ENCODE measurements around the gene RNF144A. TPM values are rescaled to one million over a fixed set of nuclear protein-coding genes. Genes with fewer than 3 reads are reported as not detected.

RNF144A gene
- total and polyA plus RNA-seq, 10 donors = 3.8 to 86.6 (median 50.9) TPM

- WGBS, 5 donors = 64 to 82% (median 76%) methylated on average over 8 to 12 of the region's 12 CpGs
- Histone ChIP-seq H3K9me3 (no peaks in the 10 kb centered on the region), H3K4me3 (no peak overlapping the region), H3K27ac (peak overlapping the region in 6 of 8 donors; percentile 36 to 90 (median 66)), H3K27me3 (replicated peaks in 1 of 7) (no peaks in the 10 kb centered on the region), H3K4me1 (peaks cover 28 to 97% (median 63%) of the 10 kb centered on the region in 6 donors), H3K36me3 (peaks cover 0 to 77% (median 18%) of the 10 kb centered on the region in 6 donors)
- intact Hi-C loops (cut with DNase I; ENCODE audit: low total_unique reads) = no loop called here
- no peak for DNase-seq
- TF ChIP-seq POLR2A (IDR thresholded peaks at IDR 0.05) (no peak), POLR2AphosphoS5 (IDR thresholded peaks at IDR 0.05) (peak; percentile 30 to 76 (median 69))
These were observed 101.1 kb downstream of the RNF144A start for GRCh38 chr2:7018282-7018701.

- WGBS, 5 donors = 80 to 85% (median 84%) methylated on average over 5 of the region's 5 CpGs
- DNase-seq = no peak
- peaks cover 28 to 97% (median 63%) of the 10 kb centered on the region in 6 donors for H3K4me1 ChIP-seq
- H3K4me3 ChIP-seq = no peak overlapping the region
- no peak for TF ChIP-seq CTCF (IDR thresholded peaks at IDR 0.05 in 8 of 11, conservative IDR thresholded peaks at IDR 0.05 in 3 of 11)
- no peak for TF ChIP-seq POLR2A (IDR thresholded peaks at IDR 0.05)
- no peak for TF ChIP-seq POLR2AphosphoS5 (IDR thresholded peaks at IDR 0.05)
- intact Hi-C loops (cut with DNase I; ENCODE audit: low total_unique reads) = no loop called here
- no peaks in the 10 kb centered on the region for H3K27me3 ChIP-seq (replicated peaks in 1 of 7)
- H3K36me3 ChIP-seq = peaks cover 0 to 82% (median 18%) of the 10 kb centered on the region in 6 donors
- H3K9me3 ChIP-seq = no peaks in the 10 kb centered on the region
- peak overlapping the region in 5 of 8 donors; percentile 37 to 90 (median 65) for H3K27ac ChIP-seq
These were observed 101.6 kb downstream of the RNF144A start for GRCh38 chr2:7018767-7019166.

- Histone ChIP-seq H3K27me3 (replicated peaks in 1 of 7) (no peaks in the 10 kb centered on the region), H3K36me3 (peaks cover under 1 to 86% (median 19%) of the 10 kb centered on the region in 6 donors), H3K4me1 (peaks cover 28 to 97% (median 61%) of the 10 kb centered on the region in 6 donors), H3K27ac (peak overlapping the region in 6 of 8 donors; percentile 1 to 90 (median 58)), H3K9me3 (no peaks in the 10 kb centered on the region), H3K4me3 (no peak overlapping the region)
- intact Hi-C loops (cut with DNase I; ENCODE audit: low total_unique reads) = no loop called here
- TF ChIP-seq POLR2AphosphoS5 (IDR thresholded peaks at IDR 0.05) = peak in 1 of 3 donors; percentile 27
- TF ChIP-seq CTCF (IDR thresholded peaks at IDR 0.05 in 8 of 11, conservative IDR thresholded peaks at IDR 0.05 in 3 of 11) = no peak
- 89 to 97% (median 95%) methylated on average over 11 to 17 of the region's 17 CpGs for WGBS, 5 donors
- no peak for DNase-seq
These were observed 102.0 kb downstream of the RNF144A start for GRCh38 chr2:7019191-7019590.

GRCh38 chr2:7020059-7020458 is 102.8 kb downstream of the RNF144A start:
- 87 to 96% (median 95%) methylated on average over 6 of the region's 6 CpGs for WGBS, 5 donors

More at GRCh38 chr2:7020059-7020458, 102.8 kb downstream of the RNF144A start:
- intact Hi-C loops (cut with DNase I; ENCODE audit: low total_unique reads) = no loop called here
- Histone ChIP-seq H3K4me1 (peaks cover 28 to 97% (median 60%) of the 10 kb centered on the region in 6 donors), H3K36me3 (peaks cover 3 to 94% (median 26%) of the 10 kb centered on the region in 6 donors), H3K4me3 (no peak overlapping the region), H3K9me3 (no peaks in the 10 kb centered on the region), H3K27me3 (replicated peaks in 1 of 7) (no peaks in the 10 kb centered on the region), H3K27ac (peak overlapping the region in 5 of 8 donors; percentile 37 to 90 (median 65))
- TF ChIP-seq POLR2AphosphoS5 (IDR thresholded peaks at IDR 0.05) (no peak), CTCF (IDR thresholded peaks at IDR 0.05 in 8 of 11, conservative IDR thresholded peaks at IDR 0.05 in 3 of 11) (no peak), POLR2A (IDR thresholded peaks at IDR 0.05) (no peak)
- no peak for DNase-seq
